Stimulated activated CD8-positive, alpha-beta memory T cell treated with anti-CD3 and anti-CD28 coated beads, Interleukin-12 subunit alpha, Interleukin-12 subunit beta, amount 100 ng/mL, for 1 hour (primary cell): Measurements from ENCODE around the gene CLUH.

Experiments used
- DNase-seq: peaks from one replicate; pipeline ENCODE4 v3.0.0-alpha.2; 2020; ENCODE audit warnings: low read depth

CLUH gene, protein sequence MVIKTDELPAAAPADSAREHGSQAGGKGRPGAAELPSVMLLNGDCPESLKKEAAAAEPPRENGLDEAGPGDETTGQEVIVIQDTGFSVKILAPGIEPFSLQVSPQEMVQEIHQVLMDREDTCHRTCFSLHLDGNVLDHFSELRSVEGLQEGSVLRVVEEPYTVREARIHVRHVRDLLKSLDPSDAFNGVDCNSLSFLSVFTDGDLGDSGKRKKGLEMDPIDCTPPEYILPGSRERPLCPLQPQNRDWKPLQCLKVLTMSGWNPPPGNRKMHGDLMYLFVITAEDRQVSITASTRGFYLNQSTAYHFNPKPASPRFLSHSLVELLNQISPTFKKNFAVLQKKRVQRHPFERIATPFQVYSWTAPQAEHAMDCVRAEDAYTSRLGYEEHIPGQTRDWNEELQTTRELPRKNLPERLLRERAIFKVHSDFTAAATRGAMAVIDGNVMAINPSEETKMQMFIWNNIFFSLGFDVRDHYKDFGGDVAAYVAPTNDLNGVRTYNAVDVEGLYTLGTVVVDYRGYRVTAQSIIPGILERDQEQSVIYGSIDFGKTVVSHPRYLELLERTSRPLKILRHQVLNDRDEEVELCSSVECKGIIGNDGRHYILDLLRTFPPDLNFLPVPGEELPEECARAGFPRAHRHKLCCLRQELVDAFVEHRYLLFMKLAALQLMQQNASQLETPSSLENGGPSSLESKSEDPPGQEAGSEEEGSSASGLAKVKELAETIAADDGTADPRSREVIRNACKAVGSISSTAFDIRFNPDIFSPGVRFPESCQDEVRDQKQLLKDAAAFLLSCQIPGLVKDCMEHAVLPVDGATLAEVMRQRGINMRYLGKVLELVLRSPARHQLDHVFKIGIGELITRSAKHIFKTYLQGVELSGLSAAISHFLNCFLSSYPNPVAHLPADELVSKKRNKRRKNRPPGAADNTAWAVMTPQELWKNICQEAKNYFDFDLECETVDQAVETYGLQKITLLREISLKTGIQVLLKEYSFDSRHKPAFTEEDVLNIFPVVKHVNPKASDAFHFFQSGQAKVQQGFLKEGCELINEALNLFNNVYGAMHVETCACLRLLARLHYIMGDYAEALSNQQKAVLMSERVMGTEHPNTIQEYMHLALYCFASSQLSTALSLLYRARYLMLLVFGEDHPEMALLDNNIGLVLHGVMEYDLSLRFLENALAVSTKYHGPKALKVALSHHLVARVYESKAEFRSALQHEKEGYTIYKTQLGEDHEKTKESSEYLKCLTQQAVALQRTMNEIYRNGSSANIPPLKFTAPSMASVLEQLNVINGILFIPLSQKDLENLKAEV (N-terminal part only)

DNA sequence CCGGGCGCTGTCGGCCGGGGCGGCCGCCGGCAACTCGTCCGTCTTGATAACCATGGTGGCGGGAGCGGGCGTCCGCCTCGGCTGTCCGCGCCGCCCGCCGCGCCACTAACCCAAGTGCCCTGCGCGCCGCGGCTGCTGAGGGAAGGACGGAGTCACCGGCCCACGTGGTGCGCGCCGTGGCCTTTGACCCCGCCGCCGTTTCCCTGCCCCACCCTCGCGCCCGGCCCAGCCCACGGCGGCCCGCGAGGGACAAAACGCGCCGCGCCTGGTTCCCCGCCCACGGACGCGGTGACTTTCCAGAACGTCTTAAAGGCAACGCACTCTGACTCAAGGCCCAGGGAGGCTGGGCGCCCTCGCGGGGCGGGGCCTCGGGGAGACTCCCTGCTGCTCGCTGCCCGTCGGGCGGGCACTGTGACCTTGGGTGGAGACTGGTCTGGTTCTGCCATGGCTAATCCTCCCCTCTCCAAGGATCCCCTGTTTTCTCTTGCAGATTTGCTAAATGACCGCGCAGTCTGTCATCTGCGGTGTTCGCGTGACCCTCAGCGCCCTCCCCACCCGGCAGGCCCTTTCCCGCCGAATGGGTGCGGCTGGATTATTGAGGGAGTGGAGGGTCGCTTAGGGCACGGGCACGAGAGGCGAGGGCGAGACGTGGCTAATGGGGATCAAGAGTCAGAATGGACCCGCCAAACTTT is at the start of gene CLUH:
Gene CLUH, minus strand, starts transcription at position 157 of the 692 bp plus-strand sequence. Its CDS starts 103 bp downstream, at position 54.
- DNase-seq, result peak; percentile 92

DNA sequence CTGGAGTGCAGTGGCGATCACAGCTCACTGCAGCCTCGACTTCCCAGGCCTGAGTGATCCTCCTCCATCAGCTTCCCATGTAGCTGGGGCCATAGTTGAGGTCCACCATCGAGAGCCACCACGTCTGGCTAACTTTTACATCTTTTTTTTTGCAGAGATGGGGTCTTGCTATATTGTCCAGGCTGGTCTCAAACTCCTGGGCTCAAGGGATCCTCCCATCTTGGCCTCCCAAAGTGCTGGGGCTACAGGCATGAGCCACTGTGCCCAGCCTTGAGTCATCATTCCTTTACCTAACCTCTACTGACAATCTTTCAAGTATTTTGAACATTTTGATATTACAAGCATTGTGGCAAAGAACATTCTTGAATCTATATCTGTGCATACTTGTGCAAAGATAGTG is 47.3 kb upstream of the CLUH start:
- DNase-seq, result no peak

DNA sequence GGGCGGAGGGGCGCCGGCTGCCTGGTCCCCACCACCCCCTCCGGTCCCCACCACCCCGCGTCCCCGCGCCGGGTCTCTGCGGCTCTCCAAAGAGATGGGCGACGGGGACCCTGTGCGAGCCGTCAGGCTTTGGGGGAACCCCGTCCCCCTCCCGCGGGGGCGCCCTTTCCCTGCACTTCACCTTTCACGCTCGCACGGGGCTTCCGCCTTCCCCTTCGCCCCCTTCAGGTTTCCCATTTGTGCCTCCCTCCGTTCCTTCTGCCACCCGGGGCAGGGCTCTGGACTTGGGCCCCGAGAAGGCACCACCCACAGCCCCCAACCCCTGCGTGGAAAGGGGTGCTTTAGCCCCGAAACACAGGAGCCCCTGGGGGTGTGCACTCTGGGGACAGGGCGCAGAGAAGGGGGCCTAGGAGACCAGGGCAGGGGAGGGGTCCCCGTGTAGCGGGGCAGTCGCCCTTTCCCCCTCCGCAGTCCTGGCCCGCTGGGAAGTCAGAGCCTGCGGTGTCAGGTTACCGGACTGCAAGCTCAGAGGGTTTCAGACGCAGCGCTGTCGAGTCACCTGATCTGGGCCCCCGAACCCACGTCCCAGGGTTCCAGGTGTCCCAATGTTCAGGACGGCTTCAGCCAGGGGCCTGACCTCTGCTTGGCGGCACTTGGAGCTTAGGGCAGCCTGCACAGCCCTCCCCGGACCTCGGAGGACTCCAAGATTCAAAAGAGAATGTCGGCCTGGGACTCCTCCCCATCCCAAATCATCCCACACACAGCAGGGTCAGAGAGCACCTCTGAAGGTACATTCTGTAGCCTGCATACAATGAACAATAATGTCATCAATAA is 44.5 kb upstream of the CLUH start:
- DNase-seq, result no peak

DNA sequence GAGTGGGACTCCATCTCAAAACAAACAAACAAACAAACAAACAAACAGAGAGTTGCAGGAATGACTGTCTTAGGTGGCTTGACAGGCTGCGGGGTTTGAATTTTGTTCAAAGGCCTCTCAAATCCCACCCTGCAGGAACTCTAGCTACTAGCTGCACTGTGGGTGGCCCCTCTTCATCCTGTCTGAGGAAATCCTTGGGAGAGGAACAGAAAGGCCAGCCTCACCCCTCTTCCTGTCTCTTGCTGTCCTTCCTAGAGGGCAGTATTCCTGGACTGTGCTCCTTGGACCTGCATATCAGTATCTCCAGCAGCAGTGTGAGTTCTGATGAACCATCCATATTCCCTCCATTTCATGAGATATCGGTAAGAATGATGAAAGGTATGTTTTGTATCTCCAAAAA is 39.9 kb upstream of the CLUH start:
- DNase-seq, result no peak

DNA sequence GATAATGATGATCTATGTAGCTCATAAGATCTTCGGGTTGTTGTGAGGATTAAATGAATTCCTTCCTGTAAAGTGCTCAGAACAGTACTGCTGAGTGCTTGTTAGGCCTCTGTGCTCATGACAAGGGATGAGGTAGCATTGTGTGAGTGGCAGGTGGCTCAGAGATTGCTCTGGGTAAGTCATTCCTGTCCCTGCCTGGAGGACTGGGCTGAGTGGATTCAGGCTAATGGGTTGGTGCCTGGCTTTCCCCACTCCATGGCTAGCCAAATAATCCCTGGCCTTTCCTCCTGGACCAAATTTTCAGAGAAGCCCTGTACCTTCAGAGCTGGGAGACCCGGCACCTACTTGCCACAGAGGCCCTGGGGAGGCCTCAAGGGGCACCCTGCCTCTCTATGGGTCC is 39.2 kb upstream of the CLUH start:
- DNase-seq, result no peak

DNA sequence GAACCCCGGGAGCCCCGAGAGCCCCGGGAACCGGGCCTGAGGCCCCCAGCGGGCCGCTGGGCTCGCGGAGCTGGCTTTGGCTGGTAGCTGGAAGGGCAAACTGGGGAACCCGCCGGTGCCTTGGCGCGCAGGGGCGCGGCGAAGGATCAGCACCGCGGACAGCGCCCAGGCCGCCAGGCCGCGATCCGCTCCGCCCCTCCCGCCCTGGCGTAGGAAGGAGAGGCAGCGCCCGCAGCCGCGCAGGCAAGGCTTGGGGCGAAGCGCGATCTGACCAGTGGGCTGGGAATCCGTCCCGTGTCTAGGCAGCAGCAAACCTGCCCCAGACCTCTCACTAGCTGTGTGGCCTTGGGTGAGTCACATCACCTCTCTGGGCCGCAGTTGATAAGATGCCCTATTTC is 38.2 kb upstream of the CLUH start:
- DNase-seq, result peak; percentile 43

DNA sequence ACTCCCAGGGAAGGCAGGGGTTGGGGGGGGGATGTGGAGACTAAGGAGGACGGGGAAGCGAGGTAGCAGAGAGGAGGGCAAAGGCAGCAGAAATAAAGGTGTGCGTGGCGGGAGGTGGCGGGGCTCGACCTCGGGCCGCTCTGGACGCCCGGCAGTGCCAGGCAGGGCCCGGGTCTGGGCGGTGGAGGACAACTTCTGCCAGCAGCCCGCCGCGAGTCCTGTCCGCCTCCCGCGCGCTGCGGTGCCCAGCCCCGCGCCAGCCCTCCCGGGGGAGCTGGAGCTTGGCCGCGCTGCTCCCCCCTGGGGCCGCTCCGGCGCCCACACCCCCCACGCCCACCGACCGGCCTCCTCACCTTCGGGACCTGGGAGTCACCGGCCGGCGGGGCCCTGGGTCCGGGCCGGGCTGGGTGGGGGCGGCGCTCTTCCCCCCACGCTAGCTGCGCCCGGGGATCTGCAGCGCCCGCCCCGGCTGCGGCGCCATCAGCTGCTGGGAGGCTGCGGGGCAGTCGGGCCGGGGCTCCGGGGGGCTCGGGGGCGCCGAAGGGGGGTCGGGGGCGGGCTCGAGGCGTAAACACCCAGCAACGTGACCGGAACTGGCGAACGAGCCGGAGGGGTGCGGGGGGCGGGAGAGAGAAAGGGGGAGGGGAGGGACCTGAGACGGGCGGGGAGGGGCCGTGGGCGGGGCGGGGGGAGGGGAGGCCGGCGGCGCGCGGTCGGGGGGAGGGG is 37.7 kb upstream of the CLUH start, which contains the start of gene CCDC92B:
Gene CCDC92B, minus strand, starts transcription at position 595 of the 726 bp plus-strand sequence. CDS start 14,507 bp downstream, outside the sequence.
- DNase-seq, result no peak

DNA sequence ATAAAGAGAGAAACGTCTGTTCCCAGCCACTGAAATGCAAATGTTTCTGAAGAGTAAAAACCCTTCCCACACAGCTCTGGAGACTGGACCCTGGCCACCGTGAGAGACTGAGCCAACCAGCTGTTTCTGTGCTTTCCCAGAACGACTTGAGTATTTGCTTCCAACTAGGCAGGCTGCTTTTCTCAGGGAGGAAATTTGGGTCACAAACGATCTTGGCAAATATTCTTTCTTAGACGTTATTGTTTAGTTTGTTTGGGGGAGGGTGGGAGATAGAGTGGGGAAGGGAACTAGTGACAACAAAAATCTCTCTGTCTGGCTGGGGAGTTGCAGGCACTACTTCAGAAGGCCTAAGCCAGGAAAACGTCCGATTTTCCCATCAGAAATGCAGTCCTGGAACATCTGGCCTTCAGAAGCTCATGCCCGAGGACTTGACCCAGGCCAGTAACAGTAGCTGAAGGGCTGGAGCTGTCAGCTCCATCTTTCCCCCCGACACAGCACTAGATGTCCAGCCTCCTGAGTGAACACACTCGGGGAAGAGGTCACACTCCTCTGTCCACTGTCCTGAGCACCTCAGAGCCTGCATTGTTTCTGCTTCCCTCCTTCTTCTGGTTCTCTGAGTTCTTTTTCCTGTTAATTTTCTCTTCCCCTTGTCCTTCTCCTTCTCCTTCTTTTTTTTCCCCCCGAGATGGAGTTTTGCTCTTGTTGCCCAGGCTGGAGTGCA is 33.9 kb upstream of the CLUH start:
- DNase-seq, result no peak

DNA sequence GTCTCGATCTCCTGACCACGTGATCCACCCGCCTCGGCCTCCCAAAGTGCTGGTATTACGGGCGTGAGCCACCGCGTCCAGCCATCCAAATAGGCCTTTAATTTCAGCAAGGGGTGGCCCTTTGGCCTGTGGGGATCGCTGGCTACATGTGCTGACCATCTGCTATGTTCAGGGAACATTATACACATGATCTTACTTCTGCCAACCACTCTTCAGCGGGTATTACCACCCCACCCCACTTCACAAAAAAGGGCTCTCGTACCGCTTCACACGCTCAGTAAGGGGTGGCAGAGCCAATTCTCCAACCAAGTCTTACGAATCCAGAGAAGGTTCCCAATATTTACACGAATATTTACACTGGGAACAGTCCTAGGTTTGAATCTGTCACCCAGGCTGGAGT is 26.1 kb upstream of the CLUH start:
- DNase-seq, result no peak

DNA sequence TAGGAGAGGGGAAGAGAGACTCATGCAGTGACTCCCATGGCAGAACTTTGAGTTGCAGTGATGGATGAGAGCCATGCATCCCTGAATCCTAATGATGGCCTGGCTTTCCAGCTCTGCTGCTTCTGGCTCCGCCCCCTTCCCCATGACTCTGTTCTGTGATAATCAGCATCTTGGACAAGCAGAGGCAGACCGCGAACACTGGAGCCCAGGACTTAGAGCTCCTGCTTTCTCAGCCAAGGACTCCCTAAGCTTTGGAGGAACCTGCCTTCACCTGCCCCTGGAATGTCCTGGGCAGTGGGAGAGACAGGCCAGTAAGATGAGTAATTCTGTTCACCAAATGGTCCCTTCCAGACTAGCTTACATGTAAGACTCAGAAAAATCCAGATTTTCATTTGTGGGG is 25.4 kb upstream of the CLUH start:
- no peak for DNase-seq

DNA sequence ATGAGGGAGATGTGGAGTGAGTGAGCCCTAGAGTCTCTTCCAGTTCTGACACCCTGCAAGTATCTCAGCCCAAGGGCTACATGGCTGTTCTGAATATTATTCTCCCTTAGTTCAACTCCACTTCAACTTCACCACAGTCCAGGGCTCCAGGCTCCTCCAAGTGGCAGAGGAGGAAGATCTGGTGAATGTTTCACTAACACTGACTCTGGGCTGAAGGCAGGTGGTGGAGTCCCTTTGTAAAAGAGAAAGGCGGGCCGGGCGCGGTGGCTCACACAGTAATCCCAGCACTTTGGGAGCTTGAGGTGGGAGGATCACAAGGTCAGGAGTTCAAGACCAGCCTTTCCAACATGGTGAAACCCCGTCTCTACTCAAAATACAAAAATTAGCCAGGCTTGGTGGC is 24.3 kb upstream of the CLUH start:
- DNase-seq, result no peak

DNA sequence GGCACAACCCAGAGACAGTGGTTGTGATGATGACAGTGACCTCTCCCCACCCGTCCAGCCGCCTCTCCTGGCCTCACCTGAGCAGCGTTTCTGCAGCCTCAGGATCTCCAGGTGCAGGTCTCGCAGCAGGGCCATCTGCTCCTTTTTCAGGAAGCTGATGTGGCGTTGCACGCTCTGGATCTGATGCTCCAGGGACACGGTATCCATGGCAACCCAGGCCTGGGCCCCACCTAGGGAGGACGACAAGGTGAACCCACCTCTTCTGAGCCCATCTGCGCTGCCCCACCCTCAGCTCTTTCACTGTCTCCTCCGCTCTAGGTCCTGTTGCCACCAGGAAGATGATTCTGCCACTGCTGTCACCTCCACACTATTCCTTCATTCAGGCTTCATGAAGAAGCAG is 23.4 kb upstream of the CLUH start:
- no peak for DNase-seq

DNA sequence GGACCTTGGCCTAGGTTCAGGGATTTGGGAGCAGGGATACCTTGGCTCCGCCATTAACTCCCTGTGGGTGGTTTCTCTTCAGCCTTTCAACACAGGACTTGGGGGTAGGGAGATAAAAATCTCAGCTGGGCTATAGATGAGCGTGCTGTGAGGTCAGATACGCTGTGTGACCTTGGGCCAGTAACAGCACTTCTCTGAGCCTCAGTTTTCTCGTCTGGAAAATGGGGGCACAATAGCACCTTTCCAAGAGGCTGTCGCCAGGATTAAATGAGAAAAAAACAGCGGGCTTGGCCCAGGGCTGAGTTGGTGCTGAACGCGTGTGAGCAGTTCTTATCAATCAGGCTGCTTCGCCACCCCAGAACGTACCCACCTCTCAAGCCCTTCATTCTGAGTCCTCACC is 20.2 kb upstream of the CLUH start:
- no peak for DNase-seq

DNA sequence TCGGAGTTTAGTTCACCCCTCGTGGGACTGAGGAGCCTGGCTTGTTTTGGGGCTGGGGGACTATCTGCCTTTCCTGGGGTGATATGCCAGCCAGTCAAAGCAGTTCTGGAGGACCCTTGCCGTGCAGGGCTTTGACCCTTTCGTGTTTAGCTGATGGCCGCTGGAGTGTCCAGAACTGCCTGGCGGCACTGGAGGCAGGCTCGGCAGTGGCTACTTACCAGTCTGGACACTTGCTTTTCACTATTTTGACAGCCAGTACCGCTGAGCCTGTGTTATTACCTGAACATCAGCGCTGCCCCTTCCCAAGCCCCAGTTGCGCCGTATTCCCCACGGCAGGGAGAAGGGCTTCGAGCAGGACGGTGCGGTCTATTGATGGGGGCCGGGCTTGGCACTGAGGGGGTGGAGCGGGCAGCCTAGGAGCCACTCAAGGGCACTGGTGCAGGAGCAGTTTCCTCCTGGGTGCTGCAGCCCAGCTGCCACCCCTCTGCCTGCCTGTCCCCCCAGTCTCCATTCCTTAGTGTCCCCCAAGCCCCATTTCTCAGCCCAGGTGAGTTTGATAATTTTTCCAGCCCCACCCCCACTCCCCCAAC is 19.3 kb upstream of the CLUH start:
- no peak for DNase-seq

DNA sequence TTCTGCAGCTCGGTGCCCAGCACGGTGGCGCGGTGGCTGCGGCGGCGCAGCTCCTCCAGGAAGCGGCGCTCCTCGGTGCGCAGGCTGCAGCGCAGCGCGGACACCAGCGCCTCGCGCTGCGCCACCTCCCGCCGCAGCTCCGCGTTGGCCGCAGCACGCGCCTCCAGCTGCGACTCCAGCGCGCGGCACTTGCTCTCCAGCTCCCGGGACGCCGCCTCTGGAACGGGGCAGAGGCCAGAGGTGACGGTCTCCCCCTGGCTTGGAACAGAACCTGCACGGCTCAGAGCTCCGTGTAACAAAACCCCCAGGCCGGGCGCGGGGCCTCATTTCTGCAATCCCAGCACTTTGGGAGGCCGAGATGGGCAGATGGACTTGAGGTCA is 13.2 kb upstream of the CLUH start:
- no peak for DNase-seq

DNA sequence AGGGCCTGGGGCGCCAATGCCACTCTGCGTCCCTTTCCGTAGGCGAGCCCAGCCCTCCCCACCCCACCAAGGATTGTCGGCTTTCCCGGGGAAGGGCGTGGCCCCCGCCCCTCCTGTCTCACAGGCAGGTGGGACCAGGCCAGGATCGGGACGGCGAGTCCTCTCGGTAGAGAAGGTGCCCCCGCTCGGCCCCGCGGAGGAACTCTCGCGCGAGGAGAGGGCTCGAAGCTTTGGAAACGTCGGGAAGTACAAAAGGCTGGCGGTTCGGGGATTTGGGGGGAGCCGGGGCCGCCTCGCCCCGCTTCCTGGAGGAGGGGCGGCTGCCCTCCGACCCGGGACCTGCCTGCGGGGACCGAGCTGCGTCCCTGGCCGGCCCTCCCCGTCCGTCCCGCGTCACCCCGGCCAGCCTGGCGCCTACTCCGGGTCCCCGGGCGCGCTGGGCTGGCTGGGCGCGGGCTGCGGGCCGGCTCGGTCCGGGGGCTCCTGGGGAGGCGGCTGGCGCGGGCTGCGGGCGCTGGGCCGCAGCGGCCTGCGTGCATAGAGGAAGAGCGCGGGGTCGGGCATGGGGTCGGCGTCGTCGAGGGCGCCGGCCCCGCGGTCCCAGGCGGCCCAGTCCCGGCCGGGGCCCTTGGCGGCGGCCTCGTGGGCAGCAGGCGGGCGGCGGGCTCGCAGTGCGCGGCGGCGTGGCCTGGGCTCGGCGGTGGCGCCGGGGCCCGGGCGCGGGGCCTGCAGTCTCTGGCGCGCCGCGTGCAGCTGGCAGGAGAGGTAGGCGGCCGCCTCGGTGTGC is 12.6 kb upstream of the CLUH start:
- DNase-seq, result no peak

DNA sequence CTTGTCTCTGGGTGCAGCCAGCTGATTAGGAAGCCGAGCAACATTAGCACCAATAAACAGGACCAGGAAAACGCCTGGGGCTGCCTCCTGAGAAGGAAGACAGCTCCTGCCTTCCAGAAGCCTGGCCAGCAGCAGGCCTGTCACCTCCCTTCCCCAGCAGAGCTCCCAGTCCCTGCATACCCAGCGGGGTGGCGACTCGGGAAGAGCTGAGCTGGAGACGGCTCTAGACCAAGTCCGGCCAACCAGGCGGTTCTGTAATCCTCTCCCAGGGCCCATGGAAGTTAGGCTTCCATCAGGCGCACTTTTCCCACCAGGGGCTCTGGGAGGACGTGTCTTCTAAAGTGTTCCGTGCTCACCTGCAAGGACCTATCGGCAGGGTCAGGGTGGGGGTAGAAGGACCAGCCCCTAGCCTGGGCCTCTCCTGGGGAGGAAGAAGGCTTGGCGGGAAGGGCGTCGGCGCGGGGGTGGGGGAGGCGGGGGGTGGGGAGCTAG is 12.0 kb upstream of the CLUH start:
- DNase-seq, result no peak

DNA sequence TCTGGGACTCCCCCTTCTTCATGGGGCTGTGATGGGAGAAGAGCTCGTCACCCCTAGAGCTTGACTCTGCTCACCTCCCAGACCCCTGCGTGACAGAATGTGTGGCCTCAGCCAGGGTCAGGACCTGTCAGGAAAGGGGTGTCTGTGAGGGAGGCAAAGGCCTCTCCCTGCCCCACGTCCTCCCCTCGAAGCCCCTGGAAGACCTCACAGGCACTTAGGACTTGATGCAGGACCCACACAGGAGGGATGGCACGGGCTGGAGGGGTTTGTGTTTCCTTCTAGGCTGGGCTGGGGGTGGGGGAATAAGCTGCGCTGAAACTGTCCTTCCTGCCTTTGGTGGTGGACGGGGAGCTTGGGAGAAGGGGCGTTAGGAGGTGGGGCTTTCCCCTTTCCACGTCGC is 11.0 kb upstream of the CLUH start:
- no peak for DNase-seq
